ENCODE data around the gene TMC6.
"Not testable (repeated sequence)": the region's sequence is repeated elsewhere in the genome, so short reads cannot be mapped to it uniquely, and the experiment has no call there.

The TMC6 gene

GRCh38 chr17:78107976-78108725 is 20.4 kb downstream of the TMC6 start:
- DNase-seq, result no peak

- peak; percentile 18 for DNase-seq
These were observed 21.1 kb downstream of the TMC6 start for GRCh38 chr17:78107457-78107856.

GRCh38 chr17:78106211-78106610 is 22.3 kb downstream of the TMC6 start:
- no peak for DNase-seq

GRCh38 chr17:78105551-78105950 is 23.0 kb downstream of the TMC6 start:
- DNase-seq, result no peak

- no peak for DNase-seq
These were observed 23.5 kb downstream of the TMC6 start for GRCh38 chr17:78105101-78105500.

- peak; percentile 18 for DNase-seq
These were observed 24.0 kb downstream of the TMC6 start for GRCh38 chr17:78104540-78104941.

- no peak for DNase-seq
These were observed 25.2 kb downstream of the TMC6 start for GRCh38 chr17:78103311-78103710.

- no peak for DNase-seq
These were observed 27.0 kb downstream of the TMC6 start for GRCh38 chr17:78101542-78101941.

GRCh38 chr17:78101112-78101511 is 27.4 kb downstream of the TMC6 start:
- DNase-seq, result no peak

GRCh38 chr17:78096093-78096492 is 32.5 kb downstream of the TMC6 start:
- no peak for DNase-seq

- DNase-seq, result no peak
These were observed 33.5 kb downstream of the TMC6 start for GRCh38 chr17:78095035-78095434.

- no peak for DNase-seq
These were observed 35.7 kb downstream of the TMC6 start for GRCh38 chr17:78092794-78093324.

GRCh38 chr17:78089576-78090281 is 38.8 kb downstream of the TMC6 start:
- DNase-seq, result no peak

GRCh38 chr17:78088529-78088928 is 40.0 kb downstream of the TMC6 start:
- DNase-seq, result no peak

GRCh38 chr17:78086740-78087139 is 41.8 kb downstream of the TMC6 start:
- no peak for DNase-seq

GRCh38 chr17:78082988-78083387 is 45.6 kb downstream of the TMC6 start:
- no peak for DNase-seq

GRCh38 chr17:78082355-78082872 is 46.1 kb downstream of the TMC6 start:
- DNase-seq, result not testable (repeated sequence)

GRCh38 chr17:78081551-78081950 is 47.0 kb downstream of the TMC6 start:
- no peak for DNase-seq

GRCh38 chr17:78079253-78079652 is 49.3 kb downstream of the TMC6 start:
- DNase-seq, result no peak

GRCh38 chr17:78075545-78075944 is 53.0 kb downstream of the TMC6 start:
- no peak for DNase-seq

- DNase-seq, result no peak
These were observed 53.5 kb downstream of the TMC6 start for GRCh38 chr17:78075011-78075410.

- no peak for DNase-seq
These were observed 55.6 kb downstream of the TMC6 start for GRCh38 chr17:78072961-78073360.

GRCh38 chr17:78069695-78070094 is 58.9 kb downstream of the TMC6 start:
- DNase-seq, result no peak

- not testable (repeated sequence) for DNase-seq
These were observed 61.6 kb downstream of the TMC6 start for GRCh38 chr17:78066976-78067375.

Data from femur (tissue), 1 donor.